Measurements from ENCODE around the gene PTGER1.
"Not testable (repeated sequence)": the region's sequence is repeated elsewhere in the genome, so short reads cannot be mapped to it uniquely, and the experiment has no call there.

DNA sequence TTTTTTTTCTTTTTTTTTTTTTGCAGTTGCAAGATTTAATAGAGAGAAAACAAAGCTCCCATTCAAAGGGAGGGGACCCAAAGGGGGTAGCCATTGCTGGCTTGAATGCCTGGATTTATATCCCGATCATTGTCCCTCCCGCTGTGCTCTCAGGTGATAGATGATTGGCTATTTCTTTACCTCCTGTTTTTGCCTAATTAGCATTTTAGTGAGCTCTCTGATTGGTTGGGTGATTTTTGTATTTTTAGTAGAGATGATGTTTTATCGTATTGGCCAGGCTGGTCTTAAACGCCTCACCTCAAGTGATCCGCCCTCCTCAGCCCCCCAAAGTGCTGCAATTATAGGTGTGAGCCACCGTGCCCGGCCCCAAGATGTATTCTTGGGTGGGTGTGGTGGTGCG lies 29.4 kb upstream of the PTGER1 start:
- TF ChIP-seq EZH2 (IDR thresholded peaks at IDR 0.05; ENCODE audit: low read length), result not testable (repeated sequence)
- TF ChIP-seq, protein P1, sequence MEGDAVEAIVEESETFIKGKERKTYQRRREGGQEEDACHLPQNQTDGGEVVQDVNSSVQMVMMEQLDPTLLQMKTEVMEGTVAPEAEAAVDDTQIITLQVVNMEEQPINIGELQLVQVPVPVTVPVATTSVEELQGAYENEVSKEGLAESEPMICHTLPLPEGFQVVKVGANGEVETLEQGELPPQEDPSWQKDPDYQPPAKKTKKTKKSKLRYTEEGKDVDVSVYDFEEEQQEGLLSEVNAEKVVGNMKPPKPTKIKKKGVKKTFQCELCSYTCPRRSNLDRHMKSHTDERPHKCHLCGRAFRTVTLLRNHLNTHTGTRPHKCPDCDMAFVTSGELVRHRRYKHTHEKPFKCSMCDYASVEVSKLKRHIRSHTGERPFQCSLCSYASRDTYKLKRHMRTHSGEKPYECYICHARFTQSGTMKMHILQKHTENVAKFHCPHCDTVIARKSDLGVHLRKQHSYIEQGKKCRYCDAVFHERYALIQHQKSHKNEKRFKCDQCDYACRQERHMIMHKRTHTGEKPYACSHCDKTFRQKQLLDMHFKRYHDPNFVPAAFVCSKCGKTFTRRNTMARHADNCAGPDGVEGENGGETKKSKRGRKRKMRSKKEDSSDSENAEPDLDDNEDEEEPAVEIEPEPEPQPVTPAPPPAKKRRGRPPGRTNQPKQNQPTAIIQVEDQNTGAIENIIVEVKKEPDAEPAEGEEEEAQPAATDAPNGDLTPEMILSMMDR (optimal IDR thresholded peaks at IDR 0.05 in 1 of 3, IDR thresholded peaks at IDR 0.05 in 1 of 3, conservative IDR thresholded peaks at IDR 0.05 in 1 of 3; ENCODE audit: extremely low read depth in 1 of 3, insufficient read depth in 2 of 3, low read length in 3 of 3), result not testable (repeated sequence)

Measured in keratinocyte (primary cell).